HG03354 (cell line): ENCODE results near the gene TARDBP.
"Not testable (repeated sequence)": the region's sequence is repeated elsewhere in the genome, so short reads cannot be mapped to it uniquely, and the experiment has no call there.

Source experiments
- ATAC-seq: cut with Tn5 transposase; IDR thresholded peaks from one replicate; pipeline ENCODE4 v1.9.1; 2021; ENCODE audit warnings: mild to moderate bottlenecking; ENCODE audit not compliant: unreplicated experiment, poor library complexity, severe bottlenecking

TARDBP gene

GRCh38 chr1:11012260-11013159 is at the start of gene TARDBP:
TARDBP (plus strand) TSS chr1:11012654; CDS start chr1:11013728, 1,074 bp downstream.
- ATAC-seq: peak; percentile 88

GRCh38 chr1:10965546-10966226 is 46.8 kb upstream of the TARDBP start:
- ATAC-seq: peak; percentile 53

GRCh38 chr1:10967090-10967489 is 45.4 kb upstream of the TARDBP start:
- ATAC-seq: no peak

- ATAC-seq: no peak
These were observed 44.0 kb upstream of the TARDBP start for GRCh38 chr1:10968411-10968826.

- no peak for ATAC-seq
These were observed 43.0 kb upstream of the TARDBP start for GRCh38 chr1:10969267-10969970.

- ATAC-seq: no peak
These were observed 42.5 kb upstream of the TARDBP start for GRCh38 chr1:10969971-10970332.

- no peak for ATAC-seq
These were observed 38.9 kb upstream of the TARDBP start for GRCh38 chr1:10973552-10973951.

GRCh38 chr1:10973956-10974881 is 38.2 kb upstream of the TARDBP start:
- no peak for ATAC-seq

GRCh38 chr1:10975567-10976326 is 36.7 kb upstream of the TARDBP start:
- ATAC-seq: no peak

GRCh38 chr1:10978719-10979118 is 33.7 kb upstream of the TARDBP start:
- ATAC-seq: no peak

- ATAC-seq: no peak
These were observed 33.0 kb upstream of the TARDBP start for GRCh38 chr1:10979483-10979920.

- ATAC-seq: no peak
These were observed 32.3 kb upstream of the TARDBP start for GRCh38 chr1:10980094-10980577.

- ATAC-seq: no peak
These were observed 31.4 kb upstream of the TARDBP start for GRCh38 chr1:10980841-10981727.

- no peak for ATAC-seq
These were observed 25.9 kb upstream of the TARDBP start for GRCh38 chr1:10986525-10986890.

GRCh38 chr1:10987840-10988417 is 24.5 kb upstream of the TARDBP start:
- ATAC-seq: no peak

GRCh38 chr1:10989095-10989494 is 23.4 kb upstream of the TARDBP start:
- ATAC-seq: no peak

GRCh38 chr1:10989920-10990516 is 22.4 kb upstream of the TARDBP start:
- not testable (repeated sequence) for ATAC-seq
